HG03066 (cell line): ENCODE data around the gene H3-3A.
A peak's percentile ranks its signal among the peaks of the same experiment; 100 is the strongest.

Experiments
- ATAC-seq: cut with Tn5 transposase; IDR thresholded peaks from one replicate; pipeline ENCODE4 v1.9.1; 2021; ENCODE audit warnings: low read depth; ENCODE audit not compliant: unreplicated experiment

The H3-3A gene

DNA sequence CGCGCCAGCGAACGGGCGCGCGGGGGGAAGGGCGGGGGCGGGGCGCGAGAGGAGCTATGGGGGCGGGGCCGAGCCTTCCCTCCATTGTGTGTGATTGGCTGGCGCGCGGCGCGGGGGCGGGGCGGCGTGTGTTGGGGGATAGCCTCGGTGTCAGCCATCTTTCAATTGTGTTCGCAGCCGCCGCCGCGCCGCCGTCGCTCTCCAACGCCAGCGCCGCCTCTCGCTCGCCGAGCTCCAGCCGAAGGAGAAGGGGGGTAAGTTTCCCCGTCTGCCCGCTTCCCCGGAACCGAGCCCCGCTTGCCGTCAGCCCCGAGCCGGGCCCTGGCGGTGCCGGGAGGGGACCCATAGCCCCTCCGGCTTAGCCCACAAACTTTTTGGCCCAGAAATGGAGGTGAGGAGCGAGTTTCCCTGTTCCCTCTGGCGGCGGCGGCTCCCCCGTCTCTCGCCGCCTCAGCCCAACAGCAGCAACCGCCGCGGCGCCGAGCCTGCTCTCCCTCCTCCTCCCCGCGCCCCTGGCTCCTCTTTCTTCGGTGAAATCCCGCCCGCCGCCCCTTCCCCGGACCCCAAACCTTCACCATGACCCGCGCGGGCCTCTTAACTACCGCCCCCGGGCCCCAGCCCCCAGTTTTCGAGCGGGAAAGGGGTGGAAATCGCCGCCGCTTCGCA, at the start of gene H3-3A:
H3-3A (plus strand) TSS at position 159 of the 666 bp plus-strand sequence. CDS start 1,636 bp downstream, outside the sequence.
- peak; percentile 80 for ATAC-seq

DNA sequence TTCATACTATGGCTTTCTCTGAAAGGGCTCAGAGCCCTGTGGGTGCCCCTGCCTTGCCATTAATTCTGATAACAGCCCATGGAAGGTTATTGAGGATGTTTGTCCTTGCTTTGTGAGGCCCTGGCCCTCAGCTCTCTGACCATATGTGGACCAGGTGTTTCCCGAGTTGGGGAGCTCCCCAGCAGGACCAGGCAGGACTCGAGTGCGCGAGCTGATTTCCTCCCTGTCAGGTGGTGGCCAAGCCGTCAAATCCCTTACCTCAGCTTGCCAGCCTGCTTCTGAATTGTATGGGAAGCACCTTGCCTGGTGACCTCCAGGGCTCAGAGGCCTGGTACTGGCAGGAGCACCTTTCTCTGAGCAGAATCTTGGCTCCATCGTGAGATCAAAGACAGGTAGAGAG, 45.4 kb upstream of the H3-3A start:
- no peak for ATAC-seq

- ATAC-seq: no peak
Measured at GRCh38 chr1:226019572-226019971, 42.9 kb upstream of the H3-3A start.

GRCh38 chr1:226021401-226021800, 41.1 kb upstream of the H3-3A start:
- no peak for ATAC-seq

DNA sequence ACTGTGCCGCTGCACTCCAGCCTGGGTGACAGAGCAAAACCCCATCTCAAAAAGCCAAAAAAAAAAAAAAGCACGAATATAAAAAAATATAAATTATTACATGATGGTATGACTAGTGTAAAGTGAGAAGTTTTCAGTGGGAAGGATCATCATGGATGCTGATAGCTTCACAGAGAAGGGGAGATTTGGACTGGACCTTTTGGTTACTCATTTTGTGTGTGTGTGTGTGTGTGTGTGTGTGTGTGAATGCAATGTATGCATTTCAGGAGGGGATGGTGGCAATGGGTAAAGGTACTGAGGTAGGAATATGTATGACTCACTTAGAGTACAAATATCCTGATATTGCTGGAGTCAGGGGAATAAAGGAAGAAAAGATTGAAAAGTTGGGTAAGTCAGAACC, 40.7 kb upstream of the H3-3A start:
- no peak for ATAC-seq

DNA sequence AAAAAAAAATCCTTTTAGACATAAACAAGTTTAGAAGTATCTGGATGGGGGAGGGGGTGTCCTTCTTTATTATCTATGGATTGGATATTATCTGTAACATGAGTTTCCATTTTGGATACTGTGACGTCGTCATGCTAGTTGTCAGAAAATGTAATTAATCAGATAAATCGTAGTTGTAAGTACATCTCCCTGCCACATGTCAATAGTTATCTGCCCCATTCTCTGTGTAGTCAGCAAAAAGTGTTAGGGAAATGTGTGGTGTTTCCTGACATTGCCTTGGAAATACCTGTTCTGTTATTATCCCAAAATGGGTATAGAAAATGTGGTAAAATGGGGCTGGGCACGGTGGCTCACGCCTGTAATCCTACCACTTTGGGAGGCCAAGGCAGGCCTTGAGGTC, 38.8 kb upstream of the H3-3A start:
- ATAC-seq: no peak

DNA sequence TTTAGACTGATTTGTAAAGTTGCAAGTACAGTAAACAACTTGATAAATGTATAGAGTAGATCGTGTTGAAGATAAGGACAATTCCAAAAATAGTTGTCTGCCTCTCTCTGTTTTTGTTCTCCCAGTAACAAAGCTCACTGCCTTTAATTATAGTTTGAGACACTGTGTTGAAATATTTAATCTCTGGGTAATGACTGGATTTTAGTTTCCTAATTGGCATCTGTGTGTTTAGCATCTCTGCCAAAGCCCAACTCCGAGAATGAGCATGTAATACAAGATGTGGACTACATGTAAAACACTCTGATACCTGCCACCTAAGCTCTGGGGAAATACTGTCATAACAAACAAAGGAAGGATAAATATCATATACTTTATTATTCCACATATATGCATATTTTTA, 35.7 kb upstream of the H3-3A start:
- ATAC-seq: no peak

- ATAC-seq: no peak
Measured at GRCh38 chr1:226027538-226028217, 34.8 kb upstream of the H3-3A start.

DNA sequence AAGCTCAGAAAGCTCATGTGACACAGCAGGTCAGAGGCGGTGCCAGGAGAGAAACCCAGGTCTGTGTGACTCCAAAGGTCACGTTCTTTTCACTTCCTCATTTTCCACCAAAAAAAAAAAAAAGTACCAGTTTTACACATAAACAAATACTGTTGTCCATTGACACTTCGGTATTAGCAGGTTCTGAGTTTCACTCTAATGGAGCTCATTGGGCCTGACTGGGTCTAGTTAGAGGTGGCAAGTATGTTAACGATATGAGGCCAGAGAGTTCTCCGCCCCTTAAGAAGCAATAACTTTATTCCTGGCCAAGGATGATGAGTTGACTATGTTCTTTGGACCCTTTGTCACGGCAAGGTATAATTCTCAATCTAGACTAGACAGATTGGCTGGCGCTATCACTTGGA, 33.4 kb upstream of the H3-3A start:
- peak; percentile 89 for ATAC-seq

GRCh38 chr1:226029568-226030225, 32.8 kb upstream of the H3-3A start:
- ATAC-seq: no peak

DNA sequence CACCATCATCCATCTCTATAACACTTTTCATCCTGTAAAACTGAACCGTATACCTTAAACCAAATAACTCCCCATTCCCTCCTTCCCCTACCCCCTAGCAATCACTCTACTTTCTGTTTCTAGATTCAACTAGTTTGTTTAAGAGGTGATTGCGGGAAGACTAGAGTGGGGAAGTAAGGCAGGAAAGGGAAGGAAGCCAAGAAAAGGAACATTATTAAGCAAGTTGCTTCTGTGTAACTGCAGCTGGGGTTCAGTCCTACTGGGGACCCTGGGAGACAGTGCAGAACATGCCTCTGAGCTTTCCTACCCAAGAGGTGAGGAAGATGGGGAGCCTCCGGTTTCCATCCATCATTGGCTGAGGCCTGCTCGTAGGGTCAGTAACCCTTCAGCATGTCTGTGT, 28.9 kb upstream of the H3-3A start:
- ATAC-seq: no peak

GRCh38 chr1:226033991-226034390, 28.5 kb upstream of the H3-3A start:
- no peak for ATAC-seq

- no peak for ATAC-seq
Measured at GRCh38 chr1:226034482-226034881, 28.0 kb upstream of the H3-3A start.

DNA sequence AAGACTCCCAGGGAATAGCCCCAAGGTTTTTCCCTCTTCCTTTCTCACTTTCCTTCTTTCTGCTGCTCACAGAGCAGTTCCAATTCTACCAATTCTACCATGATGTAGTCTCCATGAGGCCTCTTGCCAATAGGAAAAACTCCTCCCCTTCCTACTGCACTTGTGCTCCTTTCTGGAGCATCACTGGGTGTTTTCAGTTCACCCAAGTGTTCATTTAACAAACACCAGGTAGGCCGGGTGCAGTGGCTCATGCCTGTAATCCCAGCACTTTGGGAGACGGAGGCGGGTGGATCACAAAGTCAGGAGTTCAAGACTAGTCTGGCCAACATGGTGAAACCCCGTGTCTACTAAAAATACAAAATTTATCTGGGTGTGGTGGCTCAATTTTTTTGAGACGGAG, 26.6 kb upstream of the H3-3A start:
- ATAC-seq: no peak

GRCh38 chr1:226038661-226039060, 23.9 kb upstream of the H3-3A start:
- no peak for ATAC-seq

GRCh38 chr1:226041419-226041818, 21.1 kb upstream of the H3-3A start:
- ATAC-seq: no peak

DNA sequence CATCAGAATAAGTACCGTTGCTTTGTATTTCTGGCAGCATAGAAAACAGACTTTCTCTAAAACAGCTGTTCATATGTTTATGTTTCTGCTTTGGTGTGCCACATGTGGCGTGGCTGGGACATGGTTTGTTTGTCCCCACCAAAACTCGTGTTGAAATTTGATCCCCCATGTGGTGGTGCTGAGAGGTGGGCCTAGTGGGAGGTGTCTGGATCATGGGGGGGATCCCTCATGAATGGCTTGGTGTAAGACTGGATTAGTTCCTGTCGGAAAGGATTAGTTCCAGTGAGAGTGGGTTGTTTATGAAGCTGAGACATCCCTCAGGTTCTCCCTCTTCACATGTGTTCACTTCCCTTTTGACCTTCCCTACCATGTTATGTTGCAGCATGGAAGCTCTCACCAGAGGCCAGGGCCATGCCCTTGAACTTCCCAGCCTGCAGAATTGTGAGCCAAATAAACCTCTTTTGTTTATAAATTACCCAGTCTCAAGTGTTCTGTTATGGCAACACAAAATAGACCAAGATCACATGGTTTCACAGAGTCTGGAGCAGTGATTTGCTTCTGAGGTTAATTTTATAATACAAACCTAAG, 17.9 kb upstream of the H3-3A start:
- no peak for ATAC-seq

DNA sequence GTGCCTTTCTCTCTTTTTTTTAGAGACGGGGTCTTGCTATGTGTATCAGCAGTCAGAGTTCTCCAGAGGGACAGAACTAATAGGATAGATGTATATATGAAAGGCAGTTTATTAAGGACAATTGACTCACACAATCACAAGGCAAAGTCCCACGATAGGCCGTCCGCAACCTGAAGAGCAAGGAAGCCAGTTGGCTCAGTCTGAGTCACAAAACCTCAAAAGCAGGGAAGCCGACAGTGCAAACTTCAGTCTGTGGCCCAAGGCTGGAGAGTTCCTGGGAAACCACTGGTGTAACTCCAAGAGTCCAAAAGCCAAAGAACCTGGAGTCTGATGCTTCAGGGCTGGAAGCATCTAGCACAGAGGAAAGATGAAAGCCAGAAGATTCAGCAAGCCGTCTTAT, 16.3 kb upstream of the H3-3A start:
- ATAC-seq: no peak

GRCh38 chr1:226047495-226047894, 15.0 kb upstream of the H3-3A start:
- no peak for ATAC-seq

- no peak for ATAC-seq
Measured at GRCh38 chr1:226048886-226049285, 13.6 kb upstream of the H3-3A start.

DNA sequence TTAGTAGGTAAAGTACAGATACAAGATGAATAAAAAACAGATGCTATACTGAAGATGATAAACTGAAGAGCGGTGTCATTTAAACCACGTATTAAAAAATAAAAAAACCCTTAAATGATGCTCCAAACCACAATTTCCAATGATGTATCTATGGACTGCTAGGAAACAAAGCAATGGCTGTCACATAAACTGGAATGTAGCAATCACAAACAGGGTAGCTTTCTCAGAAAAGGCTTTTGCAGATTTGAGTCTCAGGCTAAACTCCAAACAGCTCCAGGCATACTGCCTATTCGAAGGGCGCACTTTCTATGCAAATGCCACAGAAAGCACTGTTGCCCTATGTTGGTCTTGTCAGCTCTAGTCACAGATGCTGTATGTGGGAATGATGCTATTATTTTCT, 12.4 kb upstream of the H3-3A start:
- no peak for ATAC-seq

DNA sequence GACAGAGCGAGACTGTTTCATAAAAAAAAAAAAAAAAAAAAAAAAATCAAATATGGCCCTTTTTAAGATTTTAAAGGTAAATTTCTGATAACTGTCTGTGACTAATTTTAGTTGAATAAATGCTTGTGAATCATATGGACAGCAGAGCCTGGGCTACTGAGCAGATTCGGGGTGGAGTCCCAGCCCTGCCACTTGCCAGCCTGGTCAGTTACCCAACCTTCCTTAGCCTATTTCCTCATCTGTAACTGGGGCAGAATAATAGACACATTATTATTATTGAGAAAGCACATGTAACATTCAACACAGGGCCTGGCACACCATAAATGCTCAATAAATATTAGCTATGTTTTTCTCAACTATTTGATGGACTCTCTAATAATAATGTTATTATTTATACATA, 11.2 kb upstream of the H3-3A start:
- ATAC-seq: no peak
